Effector memory CD4-positive, alpha-beta T cell (primary cell): ENCODE measurements around the gene PELI1.

Experiments used
- DNase-seq, 3 donors: peaks; one replicate each; pipeline ENCODE4 v3.0.0-alpha.2; 2020
- H3K27ac ChIP-seq: 2 replicates; pipeline ENCODE4 v1.7.0; 2013; ENCODE audit warnings: mild to moderate bottlenecking, low read length, moderate library complexity; ENCODE audit not compliant: insufficient read depth, poor library complexity, severe bottlenecking
- H3K27me3 ChIP-seq: replicated peaks from 2 replicates; pipeline ENCODE4 v1.7.0; 2013; ENCODE audit warnings: mild to moderate bottlenecking, low read length; ENCODE audit not compliant: insufficient read depth, control insufficient read depth, poor library complexity, severe bottlenecking
- H3K36me3 ChIP-seq: 2 replicates; pipeline ENCODE4 v1.7.0; 2013; ENCODE audit warnings: mild to moderate bottlenecking, low read length, moderate library complexity; ENCODE audit not compliant: control insufficient read depth, insufficient read depth
- H3K4me1 ChIP-seq: 2 replicates; pipeline ENCODE4 v1.7.0; 2013; ENCODE audit warnings: low read length, mild to moderate bottlenecking; ENCODE audit not compliant: control insufficient read depth, insufficient read depth, poor library complexity, severe bottlenecking
- H3K4me3 ChIP-seq: 2 replicates; pipeline ENCODE4 v1.7.0; 2013; ENCODE audit warnings: low read length, low read depth, mild to moderate bottlenecking; ENCODE audit not compliant: insufficient read depth, poor library complexity, severe bottlenecking
- H3K9me3 ChIP-seq: 2 replicates; pipeline ENCODE4 v1.7.0; 2013; ENCODE audit warnings: mild to moderate bottlenecking, low read length, moderate library complexity; ENCODE audit not compliant: control insufficient read depth

Gene PELI1

GRCh38 chr2:64045938-64046337, 98.3 kb downstream of the PELI1 start:
- Histone ChIP-seq H3K4me3 (no peak overlapping the region), H3K27ac (no peak overlapping the region), H3K36me3 (no peaks in the 10 kb centered on the region), H3K27me3 (no peaks in the 10 kb centered on the region), H3K9me3 (no peaks in the 10 kb centered on the region), H3K4me1 (peaks cover 3% of the 10 kb centered on the region)
- no peak for DNase-seq
